Cerebellar nuclear complex (tissue), 1 donor: ENCODE measurements around the gene COL23A1.
"Not testable (repeated sequence)": the region's sequence is repeated elsewhere in the genome, so short reads cannot be mapped to it uniquely, and the experiment has no call there.

Experiments
- DNase-seq, 2 experiments: peaks; one replicate each; lab custom pipeline; 2025; lab: John Stamatoyannopoulos, UW

COL23A1 gene

GRCh38 chr5:178378527-178379484 lies 211.4 kb downstream of the COL23A1 start:
- no peak for DNase-seq

DNA sequence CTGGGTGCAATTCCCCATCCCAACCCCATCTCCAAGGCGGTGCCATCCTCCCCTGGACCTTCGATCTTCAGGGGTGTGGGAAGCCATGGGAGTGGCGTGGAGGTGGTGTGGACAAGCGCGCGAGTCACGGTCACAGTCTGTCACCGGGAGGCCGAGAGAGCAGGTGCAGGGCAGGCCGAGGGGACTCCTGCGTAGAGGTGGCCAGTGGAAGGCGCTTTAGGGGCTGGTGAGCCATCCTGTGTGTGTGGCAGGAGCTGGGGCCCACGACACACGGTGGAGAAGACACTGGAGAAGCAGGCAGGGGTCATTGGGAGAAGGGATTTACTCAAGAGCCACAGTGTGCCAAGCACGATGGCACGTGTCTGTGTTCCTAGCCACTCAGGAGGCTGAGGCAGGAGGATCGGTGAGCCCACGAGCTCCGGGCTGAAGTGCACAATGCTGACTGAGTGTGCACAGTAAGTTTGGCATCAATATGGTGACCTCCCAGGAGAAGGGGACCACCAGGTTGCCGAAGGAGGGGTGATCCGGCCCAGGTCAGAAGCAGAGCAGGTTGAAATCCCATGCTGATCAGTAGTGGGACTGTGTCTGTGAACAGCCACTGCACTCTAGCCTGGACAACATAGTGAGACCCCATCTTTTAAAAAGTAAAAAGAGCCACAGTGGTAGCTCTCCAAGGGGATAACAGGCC lies 212.5 kb downstream of the COL23A1 start:
- no peak for DNase-seq

DNA sequence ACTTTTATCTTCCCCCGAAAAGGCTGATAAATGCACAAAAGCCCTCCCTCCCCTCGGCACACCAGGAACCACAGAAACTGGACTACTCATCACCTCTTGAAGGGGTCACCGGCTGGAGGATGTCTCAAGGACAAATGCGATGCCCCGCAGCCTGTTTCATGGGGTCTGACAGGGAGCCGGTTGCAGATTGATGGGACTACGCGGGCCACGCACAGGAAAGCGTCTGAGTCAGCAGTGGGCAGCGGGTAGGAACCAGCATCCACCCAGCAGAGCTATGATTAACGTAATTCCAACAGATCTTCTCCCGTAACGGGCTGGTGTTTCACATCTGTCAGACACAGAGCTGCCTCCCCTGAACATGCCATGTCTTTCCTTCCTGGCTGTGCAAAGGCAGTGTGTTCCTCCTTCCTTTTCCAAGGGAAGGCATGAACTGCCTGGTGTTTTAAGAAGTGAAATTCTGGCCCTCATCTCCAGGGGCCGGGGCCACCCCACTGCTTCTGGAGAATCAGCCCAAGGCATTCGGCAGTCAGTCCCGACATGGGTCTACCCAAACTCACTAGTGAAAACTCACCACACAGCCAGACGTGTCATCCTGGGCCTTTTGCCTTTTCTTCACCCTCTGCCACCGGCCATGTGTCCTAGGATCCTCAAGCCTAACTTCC lies 213.1 kb downstream of the COL23A1 start:
- DNase-seq = no peak

GRCh38 chr5:178375348-178375747 lies 214.8 kb downstream of the COL23A1 start:
- no peak for DNase-seq

GRCh38 chr5:178373711-178374110 lies 216.5 kb downstream of the COL23A1 start:
- DNase-seq = no peak

GRCh38 chr5:178372142-178372571 lies 218.0 kb downstream of the COL23A1 start:
- DNase-seq = no peak

DNA sequence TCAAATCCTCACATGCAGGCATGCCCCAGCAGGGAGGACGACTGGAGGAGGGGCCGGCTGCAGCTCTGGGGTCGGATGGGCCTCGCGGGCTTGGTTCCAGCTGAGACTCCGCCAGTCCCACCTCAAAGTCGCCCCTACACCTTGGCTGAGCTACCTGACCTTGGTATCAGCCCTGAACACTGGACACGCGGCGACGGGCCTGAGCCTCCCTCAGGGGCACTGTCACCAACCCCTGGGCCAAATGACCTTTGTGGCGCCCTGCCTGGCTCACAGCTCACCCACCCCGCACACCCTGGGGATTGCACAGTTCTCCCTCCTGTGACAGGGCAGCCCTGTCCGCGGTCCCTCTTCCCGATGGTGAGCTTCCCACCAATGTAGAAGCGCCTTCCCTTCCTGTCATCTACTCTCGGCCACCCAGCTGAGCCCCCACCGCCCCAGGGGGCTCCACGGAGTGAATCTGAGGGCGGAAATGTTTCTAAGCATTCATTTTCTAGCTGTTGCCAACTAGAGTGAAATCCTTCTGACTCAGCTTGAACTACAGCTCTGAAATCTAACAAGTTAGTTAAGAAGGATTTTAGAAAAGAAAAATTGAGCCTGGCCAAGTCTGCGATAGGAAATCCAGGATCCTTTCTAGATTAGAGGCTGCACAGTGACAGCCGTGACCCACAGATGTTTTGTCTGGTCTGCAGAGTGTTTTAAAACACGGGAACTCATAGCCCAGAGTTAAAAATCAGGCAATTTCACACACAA lies 218.7 kb downstream of the COL23A1 start:
- no peak for DNase-seq

GRCh38 chr5:178370102-178370501 lies 220.1 kb downstream of the COL23A1 start:
- DNase-seq = no peak

GRCh38 chr5:178369469-178369868 lies 220.7 kb downstream of the COL23A1 start:
- not testable (repeated sequence) for DNase-seq

DNA sequence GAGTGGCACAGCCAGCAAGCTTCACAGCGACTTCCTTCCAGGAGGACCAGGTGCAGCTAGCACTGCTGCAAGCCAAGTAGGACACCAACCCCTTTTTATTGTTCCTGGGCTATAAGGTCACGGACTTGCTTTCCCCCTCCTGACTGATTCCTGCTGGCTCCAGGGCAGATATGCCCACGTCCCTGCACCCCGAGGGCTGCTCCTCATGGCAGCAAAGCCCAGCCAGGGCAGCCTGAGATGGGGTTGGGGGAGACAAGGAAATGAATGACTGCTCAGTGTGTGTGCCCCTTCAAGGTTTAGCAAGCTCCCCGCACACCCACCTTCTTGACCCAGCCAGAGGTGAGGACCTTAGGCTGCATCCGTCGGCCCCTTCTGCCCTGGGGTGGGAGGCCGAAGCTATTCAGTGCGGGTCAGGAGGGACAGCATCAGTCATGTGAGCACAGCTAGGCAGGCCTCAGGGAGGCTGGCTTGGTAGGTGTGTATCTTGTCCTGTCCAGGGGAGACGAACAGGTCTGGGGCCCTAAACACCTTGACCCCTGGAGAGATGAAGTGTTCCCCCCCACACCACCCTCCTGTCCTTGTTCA lies 221.4 kb downstream of the COL23A1 start:
- no peak for DNase-seq

- no peak for DNase-seq
Measured at GRCh38 chr5:178368274-178368673, 221.9 kb downstream of the COL23A1 start.

DNA sequence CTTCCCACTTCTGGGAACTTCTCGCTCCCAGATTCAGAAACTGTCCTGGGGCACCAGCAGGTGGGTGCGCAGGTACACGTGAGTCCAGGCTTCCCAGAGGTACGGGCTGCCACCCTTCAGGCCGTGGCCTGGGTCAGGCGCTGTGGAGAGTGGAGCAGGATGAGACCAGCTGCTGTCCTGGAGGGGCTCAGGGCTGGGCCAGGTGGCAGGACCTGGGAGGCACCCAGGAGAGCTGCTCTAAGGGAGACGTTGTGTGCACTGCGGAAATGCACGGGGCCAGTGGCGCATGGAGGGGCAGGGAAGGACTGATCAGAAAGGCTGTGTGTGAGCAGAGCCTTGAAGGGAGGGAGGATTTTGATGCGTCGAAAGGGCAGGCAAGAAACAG lies 222.5 kb downstream of the COL23A1 start:
- DNase-seq = no peak

GRCh38 chr5:178366998-178367735 lies 223.0 kb downstream of the COL23A1 start:
- no peak for DNase-seq

- no peak for DNase-seq
Measured at GRCh38 chr5:178365501-178366440, 224.4 kb downstream of the COL23A1 start.

GRCh38 chr5:178364326-178364675 lies 225.9 kb downstream of the COL23A1 start:
- no peak for DNase-seq

GRCh38 chr5:178363501-178364325 lies 226.5 kb downstream of the COL23A1 start:
- DNase-seq = no peak

DNA sequence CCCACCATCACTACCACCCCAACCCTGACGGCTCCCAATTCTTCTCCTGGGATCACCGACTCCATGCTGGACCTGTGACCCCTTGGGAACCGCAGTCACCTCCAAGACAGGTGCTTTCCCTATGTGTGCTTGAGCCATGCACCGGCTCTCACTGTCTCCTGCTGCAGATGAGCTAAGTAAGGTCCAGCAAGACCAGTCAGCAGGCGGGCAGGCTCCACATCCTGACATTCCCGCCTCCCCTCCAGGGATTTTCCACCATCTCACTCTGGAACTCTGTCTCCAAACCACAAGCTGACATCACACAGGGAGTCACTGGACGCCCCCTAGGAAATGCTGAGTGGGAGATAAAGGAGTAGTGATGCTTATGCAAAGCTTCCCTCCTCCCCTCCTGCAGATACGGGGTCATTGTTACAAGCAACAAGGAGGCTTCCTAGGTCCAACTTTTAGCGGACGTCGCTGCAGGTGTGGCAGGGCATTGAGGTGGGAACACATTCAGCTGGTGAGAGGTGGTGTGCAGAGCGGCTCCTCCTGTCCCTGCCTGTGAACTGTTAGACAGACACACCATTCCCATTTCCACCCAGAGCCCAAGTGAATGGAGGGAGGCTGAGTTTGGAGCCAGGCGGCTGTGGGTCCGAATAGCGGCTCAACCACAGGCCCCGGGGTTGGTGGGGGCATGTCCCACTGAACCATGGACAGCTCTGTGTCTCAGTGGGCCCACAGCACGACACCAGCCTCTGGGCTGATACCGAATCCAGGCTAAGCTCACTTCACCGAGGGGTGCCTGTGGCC lies 228.3 kb downstream of the COL23A1 start:
- DNase-seq = no peak

- DNase-seq = no peak
Measured at GRCh38 chr5:178360926-178361235, 229.3 kb downstream of the COL23A1 start.
